ENCODE data around the gene ELMO2.

ELMO2 gene

DNA sequence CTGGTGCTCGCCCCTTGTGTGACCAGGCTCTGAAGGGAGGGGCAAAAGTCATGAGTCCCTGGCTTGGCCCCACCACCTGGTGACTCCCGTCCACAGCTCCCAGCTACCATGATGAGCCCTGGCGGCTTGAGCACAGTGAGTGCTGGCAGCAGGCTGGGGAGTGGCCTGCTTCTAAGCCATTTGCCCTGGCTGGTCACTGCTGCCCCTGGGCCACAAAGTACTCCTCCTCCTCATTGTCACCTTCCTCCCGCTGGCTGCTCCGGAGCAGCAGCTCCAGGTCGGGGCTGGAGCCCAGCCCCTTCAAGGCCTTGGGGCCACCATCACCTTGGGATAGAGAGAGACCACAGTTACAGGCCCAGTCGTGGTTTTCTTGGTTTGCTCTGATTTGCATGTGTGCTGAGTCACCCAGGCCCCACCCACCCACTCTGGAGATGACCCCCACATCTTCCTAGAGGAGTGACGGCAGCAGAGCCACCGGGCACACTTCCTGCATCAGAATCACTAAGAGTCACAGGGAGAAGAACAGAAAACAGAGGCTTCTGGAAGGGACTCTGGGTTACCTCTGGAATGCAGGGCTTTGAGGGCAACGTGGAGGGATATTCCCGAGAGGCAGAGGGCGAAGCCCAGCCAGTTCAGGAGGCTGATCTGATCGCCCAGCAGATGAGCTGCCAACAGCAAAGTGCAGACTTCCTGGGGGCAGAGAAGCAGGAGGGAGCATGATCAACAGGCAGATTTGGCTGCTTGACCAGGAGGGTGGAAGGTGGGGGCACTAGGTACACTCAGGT is 56.0 kb downstream of the ELMO2 start:
- ATAC-seq = peak; percentile 78
- TF ChIP-seq ISL1 (CRISPR knock-in tag; IDR thresholded peaks at IDR 0.05) (no peak), SNAI2 (CRISPR knock-in tag; IDR thresholded peaks at IDR 0.05) (0 out of 2 replicates have a peak, but pooled peaks have one; percentile 17)

DNA sequence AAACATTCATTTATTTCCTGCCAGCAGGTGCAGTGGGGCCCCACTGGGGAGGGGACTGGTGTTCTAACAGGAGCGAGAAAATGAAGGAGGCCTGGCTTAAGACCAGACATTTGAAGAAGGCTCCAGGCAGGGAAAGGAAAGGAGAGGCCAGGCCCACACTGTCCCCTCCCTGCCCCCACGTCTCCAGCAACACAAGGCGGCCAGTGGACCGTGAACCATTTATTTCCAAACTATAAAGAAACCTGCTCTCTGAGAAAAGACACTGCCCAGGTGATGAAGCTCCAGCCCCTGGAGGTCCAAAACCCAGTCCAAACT is 56.7 kb downstream of the ELMO2 start:
- TF ChIP-seq PPARA (CRISPR knock-in tag; IDR thresholded peaks at IDR 0.05; ENCODE audit: borderline replicate concordance) = no peak
- TF ChIP-seq, protein P1, sequence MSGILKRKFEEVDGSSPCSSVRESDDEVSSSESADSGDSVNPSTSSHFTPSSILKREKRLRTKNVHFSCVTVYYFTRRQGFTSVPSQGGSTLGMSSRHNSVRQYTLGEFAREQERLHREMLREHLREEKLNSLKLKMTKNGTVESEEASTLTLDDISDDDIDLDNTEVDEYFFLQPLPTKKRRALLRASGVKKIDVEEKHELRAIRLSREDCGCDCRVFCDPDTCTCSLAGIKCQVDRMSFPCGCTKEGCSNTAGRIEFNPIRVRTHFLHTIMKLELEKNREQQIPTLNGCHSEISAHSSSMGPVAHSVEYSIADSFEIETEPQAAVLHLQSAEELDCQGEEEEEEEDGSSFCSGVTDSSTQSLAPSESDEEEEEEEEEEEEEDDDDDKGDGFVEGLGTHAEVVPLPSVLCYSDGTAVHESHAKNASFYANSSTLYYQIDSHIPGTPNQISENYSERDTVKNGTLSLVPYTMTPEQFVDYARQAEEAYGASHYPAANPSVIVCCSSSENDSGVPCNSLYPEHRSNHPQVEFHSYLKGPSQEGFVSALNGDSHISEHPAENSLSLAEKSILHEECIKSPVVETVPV (CRISPR knock-in tag; IDR thresholded peaks at IDR 0.05) = no peak
- TF ChIP-seq BACH2 (CRISPR knock-in tag; IDR thresholded peaks at IDR 0.05; ENCODE audit: borderline replicate concordance) = no peak
- no peak for TF ChIP-seq ISL1 (CRISPR knock-in tag; IDR thresholded peaks at IDR 0.05)
- no peak for TF ChIP-seq ARNTL (CRISPR knock-in tag; IDR thresholded peaks at IDR 0.05; ENCODE audit: borderline replicate concordance, low read depth)
- no peak for ATAC-seq

DNA sequence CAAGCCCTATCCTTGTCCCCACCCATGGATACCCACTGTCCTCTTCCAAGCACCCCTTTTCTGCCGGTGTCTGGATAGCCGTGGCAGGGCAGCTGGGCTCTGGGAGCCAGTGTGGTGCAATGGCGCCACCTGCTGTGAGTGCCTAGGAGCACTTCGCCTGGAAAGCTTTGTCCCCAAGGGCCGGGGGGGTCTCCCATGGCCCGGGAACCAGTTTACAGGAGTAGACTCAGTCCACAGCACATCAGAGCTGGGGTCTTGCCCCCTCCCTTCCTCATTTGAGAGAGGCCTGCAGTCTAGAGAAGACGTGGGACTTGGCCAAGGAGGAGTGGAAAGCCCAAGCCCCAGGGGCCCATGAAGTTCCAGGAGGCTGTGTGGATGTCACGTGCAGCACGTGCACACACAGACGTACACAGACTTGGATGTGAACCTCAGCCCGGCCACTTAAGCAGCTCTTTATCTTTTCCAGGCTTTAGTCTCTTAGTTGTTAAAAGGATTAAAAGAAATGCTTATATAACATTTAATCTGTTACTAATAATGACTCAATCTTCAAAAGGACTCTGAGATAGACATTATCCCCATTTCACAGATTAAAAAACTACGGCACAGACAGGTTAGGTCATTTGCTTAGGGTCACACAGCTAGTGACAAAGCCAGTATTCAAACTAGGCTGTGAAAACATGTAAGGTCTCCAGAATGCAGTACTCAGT is 57.2 kb downstream of the ELMO2 start:
- TF ChIP-seq ZFP3 (CRISPR knock-in tag; IDR thresholded peaks at IDR 0.05) = no peak
- TF ChIP-seq ARNTL (CRISPR knock-in tag; IDR thresholded peaks at IDR 0.05; ENCODE audit: borderline replicate concordance, low read depth) = no peak
- no peak for TF ChIP-seq CSDC2 (CRISPR knock-in tag; IDR thresholded peaks at IDR 0.05)
- no peak for TF ChIP-seq ZC3H10 (CRISPR knock-in tag; IDR thresholded peaks at IDR 0.05)
- TF ChIP-seq, protein P2, sequence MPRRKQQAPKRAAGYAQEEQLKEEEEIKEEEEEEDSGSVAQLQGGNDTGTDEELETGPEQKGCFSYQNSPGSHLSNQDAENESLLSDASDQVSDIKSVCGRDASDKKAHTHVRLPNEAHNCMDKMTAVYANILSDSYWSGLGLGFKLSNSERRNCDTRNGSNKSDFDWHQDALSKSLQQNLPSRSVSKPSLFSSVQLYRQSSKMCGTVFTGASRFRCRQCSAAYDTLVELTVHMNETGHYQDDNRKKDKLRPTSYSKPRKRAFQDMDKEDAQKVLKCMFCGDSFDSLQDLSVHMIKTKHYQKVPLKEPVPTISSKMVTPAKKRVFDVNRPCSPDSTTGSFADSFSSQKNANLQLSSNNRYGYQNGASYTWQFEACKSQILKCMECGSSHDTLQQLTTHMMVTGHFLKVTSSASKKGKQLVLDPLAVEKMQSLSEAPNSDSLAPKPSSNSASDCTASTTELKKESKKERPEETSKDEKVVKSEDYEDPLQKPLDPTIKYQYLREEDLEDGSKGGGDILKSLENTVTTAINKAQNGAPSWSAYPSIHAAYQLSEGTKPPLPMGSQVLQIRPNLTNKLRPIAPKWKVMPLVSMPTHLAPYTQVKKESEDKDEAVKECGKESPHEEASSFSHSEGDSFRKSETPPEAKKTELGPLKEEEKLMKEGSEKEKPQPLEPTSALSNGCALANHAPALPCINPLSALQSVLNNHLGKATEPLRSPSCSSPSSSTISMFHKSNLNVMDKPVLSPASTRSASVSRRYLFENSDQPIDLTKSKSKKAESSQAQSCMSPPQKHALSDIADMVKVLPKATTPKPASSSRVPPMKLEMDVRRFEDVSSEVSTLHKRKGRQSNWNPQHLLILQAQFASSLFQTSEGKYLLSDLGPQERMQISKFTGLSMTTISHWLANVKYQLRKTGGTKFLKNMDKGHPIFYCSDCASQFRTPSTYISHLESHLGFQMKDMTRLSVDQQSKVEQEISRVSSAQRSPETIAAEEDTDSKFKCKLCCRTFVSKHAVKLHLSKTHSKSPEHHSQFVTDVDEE (CRISPR knock-in tag; IDR thresholded peaks at IDR 0.05) = no peak
- no peak for TF ChIP-seq BACH2 (CRISPR knock-in tag; IDR thresholded peaks at IDR 0.05; ENCODE audit: borderline replicate concordance)
- TF ChIP-seq ZFP30 (CRISPR knock-in tag; IDR thresholded peaks at IDR 0.05) = no peak
- TF ChIP-seq TOX (CRISPR knock-in tag; IDR thresholded peaks at IDR 0.05; ENCODE audit: borderline replicate concordance) = no peak
- TF ChIP-seq, protein P3, sequence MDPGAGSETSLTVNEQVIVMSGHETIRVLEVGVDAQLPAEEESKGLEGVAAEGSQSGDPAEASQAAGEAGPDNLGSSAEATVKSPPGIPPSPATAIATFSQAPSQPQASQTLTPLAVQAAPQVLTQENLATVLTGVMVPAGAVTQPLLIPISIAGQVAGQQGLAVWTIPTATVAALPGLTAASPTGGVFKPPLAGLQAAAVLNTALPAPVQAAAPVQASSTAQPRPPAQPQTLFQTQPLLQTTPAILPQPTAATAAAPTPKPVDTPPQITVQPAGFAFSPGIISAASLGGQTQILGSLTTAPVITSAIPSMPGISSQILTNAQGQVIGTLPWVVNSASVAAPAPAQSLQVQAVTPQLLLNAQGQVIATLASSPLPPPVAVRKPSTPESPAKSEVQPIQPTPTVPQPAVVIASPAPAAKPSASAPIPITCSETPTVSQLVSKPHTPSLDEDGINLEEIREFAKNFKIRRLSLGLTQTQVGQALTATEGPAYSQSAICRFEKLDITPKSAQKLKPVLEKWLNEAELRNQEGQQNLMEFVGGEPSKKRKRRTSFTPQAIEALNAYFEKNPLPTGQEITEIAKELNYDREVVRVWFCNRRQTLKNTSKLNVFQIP (CRISPR knock-in tag; IDR thresholded peaks at IDR 0.05; ENCODE audit: borderline replicate concordance, low read depth) = no peak
- TF ChIP-seq ISL1 (CRISPR knock-in tag; IDR thresholded peaks at IDR 0.05) = no peak
- TF ChIP-seq, protein P4, sequence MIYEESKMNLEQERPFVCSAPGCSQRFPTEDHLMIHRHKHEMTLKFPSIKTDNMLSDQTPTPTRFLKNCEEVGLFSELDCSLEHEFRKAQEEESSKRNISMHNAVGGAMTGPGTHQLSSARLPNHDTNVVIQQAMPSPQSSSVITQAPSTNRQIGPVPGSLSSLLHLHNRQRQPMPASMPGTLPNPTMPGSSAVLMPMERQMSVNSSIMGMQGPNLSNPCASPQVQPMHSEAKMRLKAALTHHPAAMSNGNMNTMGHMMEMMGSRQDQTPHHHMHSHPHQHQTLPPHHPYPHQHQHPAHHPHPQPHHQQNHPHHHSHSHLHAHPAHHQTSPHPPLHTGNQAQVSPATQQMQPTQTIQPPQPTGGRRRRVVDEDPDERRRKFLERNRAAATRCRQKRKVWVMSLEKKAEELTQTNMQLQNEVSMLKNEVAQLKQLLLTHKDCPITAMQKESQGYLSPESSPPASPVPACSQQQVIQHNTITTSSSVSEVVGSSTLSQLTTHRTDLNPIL (CRISPR knock-in tag; IDR thresholded peaks at IDR 0.05; ENCODE audit: low read depth) = no peak
- no peak for TF ChIP-seq OSR1 (CRISPR knock-in tag; IDR thresholded peaks at IDR 0.05)
- TF ChIP-seq ESRRG (CRISPR knock-in tag; IDR thresholded peaks at IDR 0.05) = no peak
- ATAC-seq = peak; percentile 48

DNA sequence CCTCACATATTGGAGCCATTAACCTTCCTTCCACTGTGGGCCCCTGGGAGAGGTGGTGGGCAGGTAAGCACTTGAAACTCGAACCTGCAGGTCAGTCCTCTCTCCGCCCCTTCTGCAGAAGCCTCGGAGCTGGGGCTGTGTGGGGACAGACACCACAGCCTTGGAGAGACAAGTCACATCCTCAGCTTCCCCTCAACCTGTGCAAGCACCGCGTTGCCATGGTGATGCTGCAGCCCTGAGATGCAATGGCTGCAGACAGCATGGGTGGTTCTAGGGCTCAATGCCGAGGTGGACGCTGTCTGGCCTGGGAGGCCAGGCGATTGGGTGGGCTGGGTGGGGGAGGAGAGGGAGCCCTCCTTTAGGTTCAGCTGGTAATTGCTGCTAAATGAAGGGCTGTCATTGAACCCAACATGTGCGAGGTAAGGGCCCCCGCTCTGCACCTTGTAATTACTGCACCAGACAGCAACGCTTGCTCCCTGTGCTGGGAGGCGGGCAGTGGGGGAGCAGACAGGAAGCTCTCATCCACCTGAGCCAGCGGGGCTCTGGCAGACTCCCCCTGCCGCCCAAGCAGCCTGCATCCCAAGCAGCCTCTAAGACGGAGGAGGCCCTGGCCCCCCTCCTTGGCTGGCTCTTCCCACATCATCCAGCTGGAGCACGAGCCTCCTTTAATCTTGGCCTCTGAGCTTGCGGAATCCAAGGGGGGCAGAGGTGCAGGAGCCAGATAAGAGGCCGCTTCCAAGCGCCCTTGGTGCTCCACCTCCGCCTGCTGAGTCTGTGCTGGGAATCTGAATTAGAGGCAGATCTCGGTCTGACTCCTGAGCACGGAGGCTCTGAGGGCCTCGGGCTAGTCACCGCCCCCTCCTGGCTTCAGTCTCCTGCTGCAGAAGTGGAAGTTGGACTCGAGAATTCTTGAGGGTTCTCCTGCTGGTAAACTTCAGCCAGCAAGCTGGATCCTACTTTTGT is 58.3 kb downstream of the ELMO2 start:
- ATAC-seq = no peak
- TF ChIP-seq PPARA (CRISPR knock-in tag; IDR thresholded peaks at IDR 0.05; ENCODE audit: borderline replicate concordance) (no peak), ISL1 (CRISPR knock-in tag; IDR thresholded peaks at IDR 0.05) (no peak), RARB (CRISPR knock-in tag; IDR thresholded peaks at IDR 0.05) (no peak), ZNF70 (CRISPR knock-in tag; IDR thresholded peaks at IDR 0.05) (no peak), ZNF565 (CRISPR knock-in tag; conservative IDR thresholded peaks at IDR 0.05; ENCODE audit: low read depth) (no peak), TOX (CRISPR knock-in tag; IDR thresholded peaks at IDR 0.05; ENCODE audit: borderline replicate concordance) (no peak), ARNTL (CRISPR knock-in tag; IDR thresholded peaks at IDR 0.05; ENCODE audit: borderline replicate concordance, low read depth) (no peak)
- TF ChIP-seq, protein P3 (CRISPR knock-in tag; IDR thresholded peaks at IDR 0.05; ENCODE audit: borderline replicate concordance, low read depth) = no peak
- TF ChIP-seq, protein P1 (CRISPR knock-in tag; IDR thresholded peaks at IDR 0.05) = no peak

Data from SK-N-SH treated with all-trans-retinoic acid at 6 μM for 48 hours (cell line).